ENCODE data around the gene ARHGEF28. TPM values are rescaled to one million over a fixed set of nuclear protein-coding genes. Genes with fewer than 3 reads are reported as not detected.

ARHGEF28 gene
- total RNA-seq, 4 donors from 2014 or later, result 30.9 to 54.7 (median 36.2) TPM

DNA sequence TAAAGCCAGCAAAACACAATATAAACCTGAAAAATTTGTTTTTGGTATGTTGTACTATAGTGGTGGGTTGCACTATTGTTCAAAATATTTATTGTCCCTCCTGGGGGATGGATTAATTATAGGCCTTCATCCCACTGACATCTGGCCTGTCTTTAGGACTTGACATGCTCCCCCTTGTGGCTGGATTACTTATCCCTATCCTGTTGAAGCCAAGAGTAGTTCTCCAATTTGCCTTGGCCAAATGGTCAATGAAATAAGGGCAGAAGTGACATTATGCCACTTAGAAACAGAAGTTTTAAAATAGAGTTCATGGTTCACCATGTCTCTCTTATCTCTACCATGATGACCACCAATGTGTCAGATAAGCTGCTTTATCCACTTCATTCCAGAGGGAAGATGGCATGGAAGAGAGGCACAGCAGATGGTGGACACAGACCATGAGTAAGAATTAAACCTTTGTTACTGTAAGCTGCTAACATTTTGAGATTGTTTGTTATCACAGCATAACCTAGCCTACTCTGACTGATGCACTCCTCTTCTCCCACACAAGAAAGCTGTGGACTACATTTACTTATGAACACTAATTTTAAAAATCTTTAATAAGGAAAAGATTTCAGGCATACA is 29.2 kb upstream of the ARHGEF28 start:
- no peak for DNase-seq (ENCODE audit: low spot score in 2 of 2)
- intact Hi-C loops (cut with DNase I; ENCODE audit: low total_unique reads), result loop anchor here (10.0 kb wide), 1 partner anchor 298 kb away; no protein-coding TSS in a partner anchor
- TF ChIP-seq POLR2A (IDR thresholded peaks at IDR 0.05), result no peak
- TF ChIP-seq, protein P1, sequence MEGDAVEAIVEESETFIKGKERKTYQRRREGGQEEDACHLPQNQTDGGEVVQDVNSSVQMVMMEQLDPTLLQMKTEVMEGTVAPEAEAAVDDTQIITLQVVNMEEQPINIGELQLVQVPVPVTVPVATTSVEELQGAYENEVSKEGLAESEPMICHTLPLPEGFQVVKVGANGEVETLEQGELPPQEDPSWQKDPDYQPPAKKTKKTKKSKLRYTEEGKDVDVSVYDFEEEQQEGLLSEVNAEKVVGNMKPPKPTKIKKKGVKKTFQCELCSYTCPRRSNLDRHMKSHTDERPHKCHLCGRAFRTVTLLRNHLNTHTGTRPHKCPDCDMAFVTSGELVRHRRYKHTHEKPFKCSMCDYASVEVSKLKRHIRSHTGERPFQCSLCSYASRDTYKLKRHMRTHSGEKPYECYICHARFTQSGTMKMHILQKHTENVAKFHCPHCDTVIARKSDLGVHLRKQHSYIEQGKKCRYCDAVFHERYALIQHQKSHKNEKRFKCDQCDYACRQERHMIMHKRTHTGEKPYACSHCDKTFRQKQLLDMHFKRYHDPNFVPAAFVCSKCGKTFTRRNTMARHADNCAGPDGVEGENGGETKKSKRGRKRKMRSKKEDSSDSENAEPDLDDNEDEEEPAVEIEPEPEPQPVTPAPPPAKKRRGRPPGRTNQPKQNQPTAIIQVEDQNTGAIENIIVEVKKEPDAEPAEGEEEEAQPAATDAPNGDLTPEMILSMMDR (IDR thresholded peaks at IDR 0.05), result no peak
- no peak overlapping the region for H3K4me3 ChIP-seq (ENCODE audit: low read depth, poor library complexity, severe bottlenecking)

DNA sequence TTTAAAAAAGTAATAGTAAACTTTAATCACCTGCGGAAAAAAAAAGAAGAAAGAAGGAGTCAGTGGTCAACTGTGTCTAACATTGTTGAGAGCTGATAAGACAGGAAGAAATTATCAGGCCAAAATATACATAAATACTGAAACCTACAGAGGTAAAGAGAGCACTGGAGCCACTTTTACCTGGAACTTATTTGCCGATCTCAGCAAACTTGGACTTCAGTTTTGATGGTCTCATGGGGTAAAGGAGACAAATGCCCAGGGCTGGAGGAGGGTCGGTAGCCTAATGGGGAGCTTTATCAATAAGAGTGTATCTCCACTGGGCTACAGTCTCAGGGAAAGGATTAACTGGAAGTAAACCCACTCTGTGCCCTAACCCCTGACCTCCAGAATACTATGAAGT is 26.6 kb upstream of the ARHGEF28 start:
- WGBS, 2 donors, result 87 to 96% methylated on average over 3 of the region's 3 CpGs
- intact Hi-C loops (cut with DNase I; ENCODE audit: low total_unique reads), result loop anchor here (10.0 kb wide), 1 partner anchor 295 kb away; no protein-coding TSS in a partner anchor
- TF ChIP-seq POLR2A (IDR thresholded peaks at IDR 0.05), result no peak
- TF ChIP-seq, protein P1 (IDR thresholded peaks at IDR 0.05), result no peak
- no peak overlapping the region for H3K4me3 ChIP-seq (ENCODE audit: low read depth, poor library complexity, severe bottlenecking)
- no peak for DNase-seq (ENCODE audit: low spot score in 2 of 2)

DNA sequence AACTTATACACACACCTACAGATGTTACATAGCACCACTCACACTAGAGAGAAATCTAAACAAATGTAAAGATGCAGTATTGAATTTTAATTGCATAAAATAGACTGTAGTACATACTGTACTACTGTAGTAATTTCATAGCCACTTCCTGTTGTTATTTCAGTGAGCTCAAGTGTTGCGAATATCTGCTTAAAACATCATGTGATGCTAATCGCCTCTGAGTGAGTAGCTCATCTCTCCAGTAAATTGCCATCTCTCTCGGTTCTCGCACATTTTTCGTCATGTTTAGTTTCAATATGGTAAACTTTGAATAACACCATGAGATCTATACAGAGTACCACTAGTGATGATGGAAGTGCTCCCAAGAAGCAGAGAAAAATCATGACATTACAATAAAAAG is 22.0 kb upstream of the ARHGEF28 start:
- TF ChIP-seq POLR2A (IDR thresholded peaks at IDR 0.05), result no peak
- TF ChIP-seq, protein P1 (IDR thresholded peaks at IDR 0.05), result no peak
- H3K4me3 ChIP-seq (ENCODE audit: low read depth, poor library complexity, severe bottlenecking), result no peak overlapping the region
- intact Hi-C loops (cut with DNase I; ENCODE audit: low total_unique reads), result no loop called here
- 84 to 89% methylated on average over 5 of the region's 5 CpGs for WGBS, 2 donors
- no peak for DNase-seq (ENCODE audit: low spot score in 2 of 2)

DNA sequence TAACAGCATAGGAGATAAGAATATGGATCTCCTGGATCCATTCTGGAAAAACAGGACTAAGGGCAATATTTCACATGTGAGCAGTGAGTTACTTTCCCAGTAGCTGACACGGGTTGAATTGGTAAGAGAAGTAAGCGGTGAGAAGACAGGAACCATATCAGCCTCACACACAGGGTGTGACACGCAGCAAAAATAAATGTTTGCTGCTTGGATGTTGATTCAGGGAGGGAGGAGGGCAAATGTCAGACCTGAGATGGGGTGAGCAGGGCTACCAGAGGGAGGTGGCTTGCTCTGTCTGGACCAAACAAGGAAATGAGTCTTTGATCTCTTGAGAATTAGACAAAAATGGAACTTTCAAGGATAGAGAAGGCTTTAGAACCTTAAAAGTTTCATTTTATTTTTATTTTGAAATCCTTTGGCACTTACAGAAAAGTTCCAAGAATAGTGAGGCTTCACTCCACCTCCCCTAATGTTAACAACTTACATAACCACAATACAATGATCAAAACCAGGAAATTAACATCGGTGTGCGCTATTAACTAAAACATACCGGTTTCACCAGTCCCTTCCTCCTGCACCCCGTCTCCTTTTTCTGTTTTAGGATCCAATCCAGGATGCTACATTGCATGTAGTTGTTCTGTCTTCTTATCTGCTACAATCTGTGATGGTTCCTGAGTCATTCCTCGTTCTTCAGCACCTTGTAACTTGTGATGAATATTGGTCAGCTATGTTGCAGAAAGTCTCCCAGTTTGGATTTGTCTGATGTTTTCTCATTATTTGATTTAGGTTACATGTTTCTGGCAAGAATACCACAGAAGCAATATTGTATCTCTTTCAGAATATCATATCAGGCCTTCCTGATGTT is 20.5 kb upstream of the ARHGEF28 start:
- 47 to 52% methylated on average over 8 of the region's 8 CpGs for WGBS, 2 donors
- intact Hi-C loops (cut with DNase I; ENCODE audit: low total_unique reads), result no loop called here
- TF ChIP-seq, protein P1 (IDR thresholded peaks at IDR 0.05), result no peak
- TF ChIP-seq POLR2A (IDR thresholded peaks at IDR 0.05), result no peak
- no peak overlapping the region for H3K4me3 ChIP-seq (ENCODE audit: low read depth, poor library complexity, severe bottlenecking)
- DNase-seq (ENCODE audit: low spot score in 2 of 2), result no peak

DNA sequence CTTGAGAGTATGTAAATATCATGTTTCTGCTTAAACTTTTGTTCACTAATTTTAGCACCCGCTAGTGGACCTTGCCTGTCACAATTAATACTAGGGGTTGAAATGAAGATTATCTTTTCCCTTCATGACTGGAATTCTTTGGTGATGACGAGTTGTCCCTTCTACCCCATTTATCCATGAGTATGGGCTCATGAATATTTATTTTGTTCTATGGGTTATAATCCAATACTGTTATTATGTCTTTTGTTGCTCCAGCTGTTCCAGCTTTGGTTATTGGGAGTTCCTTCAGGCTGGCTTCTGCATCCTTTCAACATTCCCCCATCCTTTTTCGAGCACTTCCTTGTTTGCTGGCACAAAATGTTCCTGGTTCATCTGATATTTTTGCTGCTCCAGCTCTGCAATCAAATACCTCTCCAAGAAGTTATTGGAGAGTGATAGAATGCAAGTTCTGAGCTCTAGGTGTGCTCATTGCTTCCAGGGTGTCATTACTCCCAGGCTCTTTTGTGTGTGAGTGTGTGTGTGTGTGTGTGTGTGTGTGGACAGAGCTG is 19.7 kb upstream of the ARHGEF28 start:
- intact Hi-C loops (cut with DNase I; ENCODE audit: low total_unique reads), result no loop called here
- H3K4me3 ChIP-seq (ENCODE audit: low read depth, poor library complexity, severe bottlenecking), result no peak overlapping the region
- TF ChIP-seq POLR2A (IDR thresholded peaks at IDR 0.05), result no peak
- TF ChIP-seq, protein P1 (IDR thresholded peaks at IDR 0.05), result no peak
- WGBS, 2 donors, result 29 to 37% methylated on average over 3 of the region's 3 CpGs
- no peak for DNase-seq (ENCODE audit: low spot score in 2 of 2)
